OCI-LY1 (cell line): ENCODE results near the gene CELF2.

Source experiments
- H2AFZ ChIP-seq: fragments of 200-600 bp; sonication (generic), shearing (Covaris generic); 2 replicates; pipeline ENCODE4 v1.6.0; 2014; ENCODE audit warnings: antibody characterized with exemption, mild to moderate bottlenecking, low read length
- H3F3A ChIP-seq: fragments of 200-600 bp; sonication (generic), shearing (Covaris generic); 2 replicates; pipeline ENCODE4 v1.6.0; 2014; ENCODE audit warnings: mild to moderate bottlenecking, antibody characterized with exemption, low read length, moderate library complexity; ENCODE audit not compliant: insufficient read depth
- H3K27ac ChIP-seq: fragments of 200-600 bp; sonication (generic); 2 replicates; pipeline ENCODE4 v1.5.1; 2014; ENCODE audit warnings: low read length, mixed run types, mild to moderate bottlenecking, low read depth; ENCODE audit not compliant: poor library complexity, severe bottlenecking
- H3K27me3 ChIP-seq: fragments of 200-600 bp; sonication (generic); 2 replicates; pipeline ENCODE4 v1.6.0; 2014; ENCODE audit warnings: antibody characterized with exemption, mild to moderate bottlenecking, low read length, moderate library complexity; ENCODE audit not compliant: insufficient read depth
- H3K36me3 ChIP-seq: fragments of 200-600 bp; sonication (generic); 2 replicates; pipeline ENCODE4 v1.6.1; 2014; ENCODE audit warnings: mild to moderate bottlenecking, antibody characterized with exemption, low read length, moderate library complexity, mixed read lengths; ENCODE audit not compliant: insufficient read depth
- H3K4me1 ChIP-seq: fragments of 200-600 bp; sonication (generic); 2 replicates; pipeline ENCODE4 v1.5.1; 2014; ENCODE audit warnings: mild to moderate bottlenecking, low read length, moderate library complexity; ENCODE audit not compliant: insufficient read depth, severe bottlenecking
- H3K4me2 ChIP-seq: fragments of 200-600 bp; sonication (generic), shearing (Covaris generic); 2 replicates; pipeline ENCODE4 v1.6.1; 2014; ENCODE audit warnings: low read length
- H3K4me3 ChIP-seq: fragments of 200-600 bp; sonication (generic); 2 replicates; pipeline ENCODE4 v1.5.1; 2014; ENCODE audit warnings: low read length, low read depth, mild to moderate bottlenecking, mixed read lengths; ENCODE audit not compliant: poor library complexity, severe bottlenecking
- H3K79me2 ChIP-seq: fragments of 200-600 bp; shearing (Covaris generic); 2 replicates; pipeline ENCODE4 v1.6.1; 2016; ENCODE audit warnings: mixed run types, low read length, mixed read lengths; ENCODE audit not compliant: insufficient read depth
- H3K9ac ChIP-seq: fragments of 200-600 bp; sonication (generic), shearing (Covaris generic); 2 replicates; pipeline ENCODE4 v1.6.1; 2014; ENCODE audit warnings: mild to moderate bottlenecking, low read length, mixed read lengths
- H3K9me2 ChIP-seq: fragments of 200-600 bp; sonication (generic), shearing (Covaris generic); 2 replicates; pipeline ENCODE4 v1.6.1; 2014; ENCODE audit warnings: low read depth, mild to moderate bottlenecking, low read length, mixed read lengths
- H3K9me3 ChIP-seq: fragments of 200-600 bp; shearing (Covaris generic); 2 replicates; pipeline ENCODE4 v1.6.1; 2014; ENCODE audit warnings: low read length, mixed read lengths
- H4K20me1 ChIP-seq: fragments of 200-600 bp; sonication (generic), shearing (Covaris generic); 2 replicates; pipeline ENCODE4 v1.6.0; 2016; ENCODE audit warnings: mild to moderate bottlenecking, low read length; ENCODE audit not compliant: insufficient read depth
- CTCF ChIP-seq: fragments of 200-600 bp; sonication (generic), shearing (Covaris generic); IDR thresholded peaks from 2 replicates; pipeline ENCODE4 v1.5.1; 2017; ENCODE audit warnings: mild to moderate bottlenecking, antibody characterized with exemption, low read length, moderate library complexity, mixed read lengths
- EZH2 ChIP-seq: fragments of 200-600 bp; sonication (generic), shearing (Covaris generic); IDR thresholded peaks from 2 replicates; pipeline ENCODE4 v1.8.0; 2017; ENCODE audit warnings: borderline replicate concordance, mixed run types, mild to moderate bottlenecking, antibody characterized with exemption, low read length, moderate library complexity, mixed read lengths

Gene CELF2

GRCh38 chr10:11024596-11024995 lies 6.9 kb downstream of the CELF2 start:
- Histone ChIP-seq H3K9me3 (no peaks in the 10 kb centered on the region), H3K9ac (no peak overlapping the region), H4K20me1 (no peaks in the 10 kb centered on the region), H3K27me3 (no peaks in the 10 kb centered on the region), H3K79me2 (no peaks in the 10 kb centered on the region), H3K36me3 (no peaks in the 10 kb centered on the region), H3F3A (no peaks in the 10 kb centered on the region), H3K4me3 (no peak overlapping the region), H3K9me2 (no peaks in the 10 kb centered on the region), H2AFZ (no peak overlapping the region), H3K27ac (no peak overlapping the region), H3K4me1 (no peaks in the 10 kb centered on the region), H3K4me2 (no peak overlapping the region)
- no peak for TF ChIP-seq CTCF
- TF ChIP-seq EZH2, result no peak

GRCh38 chr10:11025978-11026377 lies 8.3 kb downstream of the CELF2 start:
- Histone ChIP-seq H2AFZ (no peak overlapping the region), H3K4me2 (no peak overlapping the region), H3K27ac (no peak overlapping the region), H3K4me3 (no peak overlapping the region), H3F3A (no peaks in the 10 kb centered on the region), H3K9me2 (no peaks in the 10 kb centered on the region), H3K36me3 (no peaks in the 10 kb centered on the region), H4K20me1 (no peaks in the 10 kb centered on the region), H3K9ac (no peak overlapping the region), H3K4me1 (no peaks in the 10 kb centered on the region), H3K27me3 (no peaks in the 10 kb centered on the region), H3K9me3 (no peaks in the 10 kb centered on the region), H3K79me2 (no peaks in the 10 kb centered on the region)
- TF ChIP-seq CTCF, result no peak
- TF ChIP-seq EZH2, result no peak

- H3F3A ChIP-seq, result no peaks in the 10 kb centered on the region
- no peak overlapping the region for H3K9ac ChIP-seq
- no peaks in the 10 kb centered on the region for H3K9me3 ChIP-seq
- no peak overlapping the region for H3K27ac ChIP-seq
- H4K20me1 ChIP-seq, result no peaks in the 10 kb centered on the region
- TF ChIP-seq CTCF (no peak), EZH2 (no peak)
- H2AFZ ChIP-seq, result no peak overlapping the region
- no peak overlapping the region for H3K4me2 ChIP-seq
- H3K4me3 ChIP-seq, result no peak overlapping the region
- no peaks in the 10 kb centered on the region for H3K4me1 ChIP-seq
- no peaks in the 10 kb centered on the region for H3K27me3 ChIP-seq
- H3K9me2 ChIP-seq, result no peaks in the 10 kb centered on the region
- H3K36me3 ChIP-seq, result no peaks in the 10 kb centered on the region
- no peaks in the 10 kb centered on the region for H3K79me2 ChIP-seq
Measured at GRCh38 chr10:11026773-11027172, 9.1 kb downstream of the CELF2 start.
